ENCODE data around the gene BRD4.

DNA sequence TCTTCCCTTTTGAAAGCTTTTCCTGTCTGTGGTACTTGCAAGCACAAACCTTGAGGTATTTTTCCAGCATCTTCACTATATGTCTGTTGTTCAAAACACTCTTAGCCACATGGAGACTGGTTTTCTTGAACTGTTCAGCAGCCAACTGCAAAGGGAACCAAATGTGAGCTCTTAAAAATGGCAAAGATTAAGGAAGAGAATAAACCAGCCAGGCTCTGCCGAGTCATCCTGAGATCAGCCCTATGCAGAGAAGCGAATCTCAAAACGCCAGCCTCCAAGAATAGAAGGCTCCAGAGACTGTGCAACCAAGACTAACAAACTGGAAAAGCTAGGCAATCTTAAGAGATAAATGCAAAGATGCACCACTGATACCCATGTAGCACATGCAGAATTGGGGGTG is 26.6 kb upstream of the BRD4 start:
- TF ChIP-seq CTCF (IDR thresholded peaks at IDR 0.05) (no peak), POLR2A (IDR thresholded peaks at IDR 0.05) (no peak)

Measured in Peyer's patch (tissue), 4 donors.